Peyer's patch (tissue), 4 donors: ENCODE results near the gene TMEM109. TPM values are rescaled to one million over a fixed set of nuclear protein-coding genes. Genes with fewer than 3 reads are reported as not detected.

Experiments
- DNase-seq, 3 donors: peaks; one replicate each; pipeline ENCODE4 v3.0.0-alpha.2; 2017 to 2019
- H3K27ac ChIP-seq, 4 donors: fragments of 200-600 bp; sonication (generic); one replicate each; pipeline ENCODE4 v1.5.1; 2016 to 2019
- H3K27me3 ChIP-seq, 2 donors: fragments of 200-600 bp; sonication (generic); one replicate each; pipeline ENCODE4 v1.5.1; 2019
- H3K36me3 ChIP-seq, 3 donors: fragments of 200-600 bp; sonication (generic); one replicate each; pipeline ENCODE4 v1.5.1; 2016 to 2019
- H3K4me1 ChIP-seq, 4 donors: fragments of 200-600 bp; sonication (generic); one replicate each; pipeline ENCODE4 v1.5.1; 2016 to 2019
- H3K4me3 ChIP-seq, 4 donors: fragments of 200-600 bp; sonication (generic); 1 replicate in 3 of 4; 2 replicates in 1 of 4; pipeline ENCODE4 v1.5.1; 2016 to 2019; ENCODE audit warnings: mild to moderate bottlenecking in 1 of 4
- H3K9me3 ChIP-seq, 4 donors: fragments of 200-600 bp; sonication (generic); one replicate each; pipeline ENCODE4 v1.5.1; 2016 to 2019; ENCODE audit warnings: mild to moderate bottlenecking in 1 of 4
- POLR2A ChIP-seq, 2 donors: fragments of 450-650 bp; IDR thresholded peaks; one replicate each; pipeline ENCODE4 v1.5.1; 2017; ENCODE audit warnings: antibody characterized with exemption in 2 of 2, mild to moderate bottlenecking in 2 of 2, moderate library complexity in 2 of 2
- total RNA-seq, 4 donors: library from RNA; depleted of rRNA; stranded (reverse); fragments of >200 nt; gene quantifications; one replicate each; pipeline ENCODE4 v1.1.0, GENCODE V29; 2016
- TF ChIP-seq, protein P1 (sequence below), 6 experiments: fragments of 450-650 bp in 4 of 6; fragments of 200-600 bp in 2 of 6; sonication (generic) in 1 of 6; IDR thresholded peaks; one replicate each; pipeline ENCODE4 v1.5.1; 2017 to 2019; ENCODE audit warnings: antibody characterized with exemption in 6 of 6, mild to moderate bottlenecking in 3 of 6, moderate library complexity in 1 of 6

The TMEM109 gene
- total RNA-seq, 4 donors from 2014 or later: 26.3 to 40.5 (median 36.6) TPM

DNA sequence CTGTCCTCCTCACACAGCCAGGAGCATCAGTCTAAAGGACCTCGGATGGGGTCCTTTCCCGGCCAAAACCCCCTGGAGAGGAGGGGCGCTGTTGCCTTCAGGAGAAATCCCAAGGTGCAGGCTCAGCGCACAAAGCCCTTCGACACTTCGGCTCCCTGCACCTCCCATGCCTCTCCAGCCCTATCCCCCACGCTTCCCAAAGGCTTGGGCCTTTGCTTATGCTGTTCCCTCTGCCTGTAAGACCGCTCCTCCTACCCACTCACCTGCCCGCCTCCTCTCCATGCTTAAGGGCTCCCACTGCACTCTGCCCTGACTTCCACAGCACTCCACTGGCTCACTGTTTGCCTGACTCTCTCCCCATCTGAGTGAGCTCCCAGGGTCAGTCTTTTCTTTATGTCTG is 24.5 kb downstream of the TMEM109 start:
- peaks cover 0 to 4% (median 1%) of the 10 kb centered on the region in 4 donors for H3K4me1 ChIP-seq
- TF ChIP-seq POLR2A (IDR thresholded peaks at IDR 0.05): no peak
- TF ChIP-seq, protein P1, sequence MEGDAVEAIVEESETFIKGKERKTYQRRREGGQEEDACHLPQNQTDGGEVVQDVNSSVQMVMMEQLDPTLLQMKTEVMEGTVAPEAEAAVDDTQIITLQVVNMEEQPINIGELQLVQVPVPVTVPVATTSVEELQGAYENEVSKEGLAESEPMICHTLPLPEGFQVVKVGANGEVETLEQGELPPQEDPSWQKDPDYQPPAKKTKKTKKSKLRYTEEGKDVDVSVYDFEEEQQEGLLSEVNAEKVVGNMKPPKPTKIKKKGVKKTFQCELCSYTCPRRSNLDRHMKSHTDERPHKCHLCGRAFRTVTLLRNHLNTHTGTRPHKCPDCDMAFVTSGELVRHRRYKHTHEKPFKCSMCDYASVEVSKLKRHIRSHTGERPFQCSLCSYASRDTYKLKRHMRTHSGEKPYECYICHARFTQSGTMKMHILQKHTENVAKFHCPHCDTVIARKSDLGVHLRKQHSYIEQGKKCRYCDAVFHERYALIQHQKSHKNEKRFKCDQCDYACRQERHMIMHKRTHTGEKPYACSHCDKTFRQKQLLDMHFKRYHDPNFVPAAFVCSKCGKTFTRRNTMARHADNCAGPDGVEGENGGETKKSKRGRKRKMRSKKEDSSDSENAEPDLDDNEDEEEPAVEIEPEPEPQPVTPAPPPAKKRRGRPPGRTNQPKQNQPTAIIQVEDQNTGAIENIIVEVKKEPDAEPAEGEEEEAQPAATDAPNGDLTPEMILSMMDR (IDR thresholded peaks at IDR 0.05): no peak
- H3K9me3 ChIP-seq: no peaks in the 10 kb centered on the region
- DNase-seq: peak in 1 of 3 donors; percentile 31
- no peak overlapping the region for H3K4me3 ChIP-seq
- H3K27me3 ChIP-seq: no peaks in the 10 kb centered on the region
- H3K36me3 ChIP-seq: peaks cover 0 to 10% (median 0%) of the 10 kb centered on the region in 3 donors
- H3K27ac ChIP-seq: no peak overlapping the region

DNA sequence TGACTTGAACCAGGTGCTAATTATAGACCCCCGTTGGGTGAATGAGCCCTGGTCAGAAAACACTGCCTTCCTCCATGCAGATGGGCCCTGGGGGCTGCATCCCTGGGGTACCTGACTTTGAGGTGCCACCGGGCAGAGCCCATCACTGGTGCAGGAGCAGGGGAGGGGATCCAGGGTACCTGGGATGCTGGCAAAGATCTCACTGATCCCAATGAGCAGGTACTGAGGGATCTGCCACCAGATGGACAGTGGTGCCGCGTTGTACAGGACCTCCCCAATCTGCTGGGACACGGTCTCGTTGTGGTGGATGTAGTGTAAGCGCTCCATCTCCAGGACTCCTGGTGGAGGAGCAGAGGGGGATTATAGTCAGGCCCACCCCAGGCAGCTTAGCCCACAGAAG is 25.3 kb downstream of the TMEM109 start:
- Histone ChIP-seq H3K36me3 (peaks cover 0 to 10% (median 0%) of the 10 kb centered on the region in 3 donors), H3K27ac (no peak overlapping the region), H3K27me3 (no peaks in the 10 kb centered on the region), H3K4me3 (no peak overlapping the region), H3K9me3 (no peaks in the 10 kb centered on the region), H3K4me1 (peaks cover 0 to 4% (median 1%) of the 10 kb centered on the region in 4 donors)
- TF ChIP-seq, protein P1 (IDR thresholded peaks at IDR 0.05): no peak
- TF ChIP-seq POLR2A (IDR thresholded peaks at IDR 0.05): no peak
- DNase-seq: peak in 1 of 3 donors; percentile 22

DNA sequence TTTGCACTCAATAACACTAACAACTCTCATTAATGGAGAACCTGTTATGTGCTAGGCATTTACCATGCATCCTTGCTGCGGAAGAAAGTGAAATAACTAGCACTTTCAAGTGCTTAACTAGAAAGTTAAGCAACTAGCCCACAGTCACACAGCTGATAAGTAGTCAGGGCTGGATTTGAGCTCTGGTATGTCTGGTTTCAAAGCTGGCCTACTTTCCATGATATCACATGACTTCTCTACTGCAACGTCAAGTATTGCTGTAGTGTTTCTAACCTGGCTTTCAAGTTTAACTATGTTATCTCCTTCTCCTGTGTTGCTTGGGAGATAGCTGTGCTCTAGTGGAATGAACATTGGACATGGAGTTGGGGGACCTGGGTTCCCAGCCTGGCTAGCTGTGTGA is 25.9 kb downstream of the TMEM109 start:
- no peak overlapping the region for H3K27ac ChIP-seq
- H3K4me3 ChIP-seq: no peak overlapping the region
- no peak for TF ChIP-seq POLR2A (IDR thresholded peaks at IDR 0.05)
- TF ChIP-seq, protein P1 (IDR thresholded peaks at IDR 0.05): no peak
- DNase-seq: no peak
- no peaks in the 10 kb centered on the region for H3K9me3 ChIP-seq
- peaks cover 0 to 10% (median 0%) of the 10 kb centered on the region in 3 donors for H3K36me3 ChIP-seq
- H3K27me3 ChIP-seq: no peaks in the 10 kb centered on the region
- peaks cover 0 to 4% (median 1%) of the 10 kb centered on the region in 4 donors for H3K4me1 ChIP-seq

DNA sequence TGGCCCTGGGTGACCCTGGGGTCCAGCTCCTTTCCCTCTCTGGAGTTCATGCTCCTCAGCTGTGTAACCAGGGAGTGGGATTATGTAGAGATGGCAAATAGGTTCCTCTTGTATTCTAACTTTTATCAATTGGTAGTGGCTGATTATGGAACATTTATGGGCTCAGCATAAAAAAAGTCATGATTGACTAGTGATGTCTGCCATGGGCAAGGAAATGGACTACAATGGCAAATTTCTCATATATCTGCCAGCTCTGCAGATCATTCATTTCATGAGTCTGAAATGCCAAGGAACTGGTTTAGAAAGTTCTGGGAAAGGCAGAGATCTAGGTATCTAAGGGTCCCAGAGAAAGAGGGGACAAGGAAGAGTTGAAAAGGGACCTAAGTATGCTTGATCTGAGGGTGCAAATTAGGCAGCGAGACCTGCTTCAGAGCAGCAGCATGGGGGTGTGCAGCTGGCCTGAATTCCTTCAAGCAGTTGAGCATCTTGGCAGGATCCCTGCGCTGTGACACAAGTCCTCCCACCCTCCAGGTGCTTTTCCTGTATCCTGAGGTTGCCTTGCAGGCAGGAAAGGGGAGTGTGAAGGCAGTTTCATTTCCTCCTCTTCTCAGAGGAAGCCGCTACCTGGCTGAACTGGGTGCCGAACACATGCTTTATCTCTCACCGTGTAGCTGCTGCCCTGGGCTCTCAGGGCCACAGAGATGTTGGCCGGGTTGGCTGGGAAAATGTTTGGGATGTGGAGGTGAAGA is 27.6 kb downstream of the TMEM109 start:
- Histone ChIP-seq H3K4me3 (no peak overlapping the region), H3K9me3 (no peaks in the 10 kb centered on the region), H3K27ac (no peak overlapping the region), H3K36me3 (peaks cover 0 to 10% (median 0%) of the 10 kb centered on the region in 3 donors), H3K27me3 (no peaks in the 10 kb centered on the region), H3K4me1 (peaks cover 0 to 4% (median 1%) of the 10 kb centered on the region in 4 donors)
- DNase-seq: no peak
- TF ChIP-seq, protein P1 (IDR thresholded peaks at IDR 0.05): no peak
- TF ChIP-seq POLR2A (IDR thresholded peaks at IDR 0.05): no peak

DNA sequence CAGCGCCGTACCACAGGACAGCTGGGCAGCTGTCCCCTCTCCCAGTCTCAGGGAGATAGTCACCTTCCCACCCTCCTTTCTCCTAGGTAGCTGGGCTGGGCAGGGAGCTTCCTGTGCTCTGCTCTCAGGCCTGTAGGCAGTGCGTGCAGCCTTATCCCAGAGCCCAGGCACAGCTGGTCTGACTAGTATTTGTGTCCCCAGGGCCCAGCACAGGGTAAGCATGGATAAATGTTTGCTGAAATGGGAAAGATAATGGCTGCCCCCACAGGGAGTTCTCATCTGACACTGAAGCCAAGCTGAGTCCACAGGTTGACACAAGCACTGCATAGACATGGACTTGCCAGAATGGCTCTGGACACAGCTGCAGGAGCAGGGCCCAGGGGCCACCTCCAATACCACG is 28.3 kb downstream of the TMEM109 start:
- peaks cover 0 to 4% (median 1%) of the 10 kb centered on the region in 4 donors for H3K4me1 ChIP-seq
- H3K9me3 ChIP-seq: no peaks in the 10 kb centered on the region
- TF ChIP-seq POLR2A (IDR thresholded peaks at IDR 0.05): no peak
- TF ChIP-seq, protein P1 (IDR thresholded peaks at IDR 0.05): no peak
- H3K36me3 ChIP-seq: peaks cover 0 to 10% (median 0%) of the 10 kb centered on the region in 3 donors
- H3K27ac ChIP-seq: no peak overlapping the region
- DNase-seq: no peak
- H3K4me3 ChIP-seq: no peak overlapping the region
- no peaks in the 10 kb centered on the region for H3K27me3 ChIP-seq
